ENCODE data around the gene ARL6IP6. TPM values are rescaled to one million over a fixed set of nuclear protein-coding genes. Genes with fewer than 3 reads are reported as not detected.

Gene ARL6IP6
- total and polyA plus RNA-seq, 2 of the 13 experiments (the other 11 are each of a cell fraction or from before 2014, with no cell fraction given): 45.0 to 65.9 TPM

DNA sequence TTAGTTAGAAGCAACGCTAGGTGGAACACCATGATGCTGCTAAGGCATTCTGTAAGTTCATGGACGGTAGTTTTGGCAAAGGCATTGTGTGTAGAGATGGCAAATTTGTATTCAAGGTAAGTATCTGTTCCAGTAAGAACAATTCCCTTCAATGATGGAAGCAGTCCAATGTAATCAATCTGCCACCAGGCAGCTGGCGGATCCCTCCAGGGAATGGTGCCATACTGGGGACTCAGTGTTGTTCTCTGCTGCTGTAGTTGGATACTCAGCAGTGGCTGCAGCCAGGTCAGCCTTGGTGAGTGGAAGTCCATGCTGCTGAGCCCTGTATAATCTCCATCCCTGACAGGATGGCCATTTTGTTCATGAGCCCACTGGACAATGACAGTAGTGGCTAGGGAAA lies 62.8 kb downstream of the ARL6IP6 start (continued):
- TF ChIP-seq ZNF276 (CRISPR knock-in tag; IDR thresholded peaks at IDR 0.05; ENCODE audit: low read depth) (no peak), ZNF17 (CRISPR knock-in tag; IDR thresholded peaks at IDR 0.05) (no peak), JUND (CRISPR knock-in tag; IDR thresholded peaks at IDR 0.05) (no peak), ZNF577 (CRISPR knock-in tag; IDR thresholded peaks at IDR 0.05; ENCODE audit: borderline replicate concordance, low read depth) (no peak)

- Histone ChIP-seq H4K20me1 (ENCODE audit: insufficient read depth, low read length) (no peaks in the 10 kb centered on the region), H3K9ac (ENCODE audit: insufficient read depth, low read depth, low read length) (no peak overlapping the region), H3K27me3 (ENCODE audit: control insufficient read depth in 1 of 2, insufficient read depth in 2 of 2, low read length in 2 of 2) (no peaks in the 10 kb centered on the region), H3K4me3 (replicated peaks in 1 of 3; ENCODE audit: insufficient read depth in 1 of 3, low read depth in 2 of 3, low read length in 3 of 3) (no peak overlapping the region), H3K36me3 (replicated peaks in 1 of 2; ENCODE audit: control insufficient read depth in 1 of 2, insufficient read depth in 2 of 2, low read length in 2 of 2) (no peaks in the 10 kb centered on the region), H3K4me2 (ENCODE audit: low read depth, low read length) (no peak overlapping the region), H2AFZ (ENCODE audit: low read length) (no peak overlapping the region), H3K4me1 (ENCODE audit: insufficient read depth, low read length) (no peaks in the 10 kb centered on the region), H3K79me2 (ENCODE audit: insufficient read depth, low read length) (no peaks in the 10 kb centered on the region), H3K9me3 (ENCODE audit: low read length) (no peaks in the 10 kb centered on the region), H3K27ac (ENCODE audit: extremely low read length, insufficient read depth, low read length) (no peak overlapping the region)
- ChIA-PET POLR2A (no interaction called here), CTCF (ENCODE audit: low intra/inter-chr PET ratio, low total read pairs) (no interaction called here)
- FAIRE-seq (no peak), DNase-seq (ENCODE audit: low spot score) (no peak), ATAC-seq (no peak)
- in situ Hi-C loops (cut with HindIII; ENCODE audit: extremely low pct_ligation_motif_present, low pct_unique_long_range_greater_than_20kb) (no loop called here), intact Hi-C loops (cut with micrococcal nuclease; ENCODE audit: unreplicated experiment) (no loop called here)
- 6% methylated on average over 2 of the region's 2 CpGs for WGBS (ENCODE audit: low lambda C conversion rate)
- BruUV-seq (replicated peaks): no TSS peak
- no peak for TF ChIP-seq ZNF639 (CRISPR knock-in tag; conservative IDR thresholded peaks at IDR 0.05)
- TF ChIP-seq ZZZ3 (CRISPR knock-in tag; IDR thresholded peaks at IDR 0.05; ENCODE audit: borderline replicate concordance): no peak
- no peak for TF ChIP-seq KDM1A (CRISPR knock-in tag; IDR thresholded peaks at IDR 0.05)
- no peak for TF ChIP-seq TAF15 (IDR thresholded peaks at IDR 0.05; ENCODE audit: low read depth, low read length, poor library complexity, severe bottlenecking)
- TF ChIP-seq PRDM15 (CRISPR knock-in tag; IDR thresholded peaks at IDR 0.05): no peak
- TF ChIP-seq ZNF629 (CRISPR knock-in tag; conservative IDR thresholded peaks at IDR 0.05): no peak
- TF ChIP-seq KAT7 (CRISPR knock-in tag; IDR thresholded peaks at IDR 0.05; ENCODE audit: borderline replicate concordance): no peak
- TF ChIP-seq, protein P1, sequence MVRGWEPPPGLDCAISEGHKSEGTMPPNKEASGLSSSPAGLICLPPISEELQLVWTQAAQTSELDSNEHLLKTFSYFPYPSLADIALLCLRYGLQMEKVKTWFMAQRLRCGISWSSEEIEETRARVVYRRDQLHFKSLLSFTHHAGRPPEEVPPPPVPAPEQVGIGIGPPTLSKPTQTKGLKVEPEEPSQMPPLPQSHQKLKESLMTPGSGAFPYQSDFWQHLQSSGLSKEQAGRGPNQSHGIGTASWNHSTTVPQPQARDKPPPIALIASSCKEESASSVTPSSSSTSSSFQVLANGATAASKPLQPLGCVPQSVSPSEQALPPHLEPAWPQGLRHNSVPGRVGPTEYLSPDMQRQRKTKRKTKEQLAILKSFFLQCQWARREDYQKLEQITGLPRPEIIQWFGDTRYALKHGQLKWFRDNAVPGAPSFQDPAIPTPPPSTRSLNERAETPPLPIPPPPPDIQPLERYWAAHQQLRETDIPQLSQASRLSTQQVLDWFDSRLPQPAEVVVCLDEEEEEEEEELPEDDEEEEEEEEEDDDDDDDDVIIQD (CRISPR knock-in tag; IDR thresholded peaks at IDR 0.05; ENCODE audit: low read depth): no peak
- no peak for TF ChIP-seq ZNF724P (CRISPR knock-in tag; IDR thresholded peaks at IDR 0.05; ENCODE audit: borderline replicate concordance)
These were observed 63.8 kb downstream of the ARL6IP6 start for GRCh38 chr2:152782171-152782570.
